GM12875 (cell line): ENCODE data around the gene RAB3C.

Experiments
- H3K4me3 ChIP-seq: one replicate; pipeline ENCODE4 v1.5.1; 2011; ENCODE audit warnings: low read depth, low read length, control low read depth
- TF ChIP-seq, protein P1 (sequence below): IDR thresholded peaks from 2 replicates; pipeline ENCODE4 v1.5.1; 2011; ENCODE audit warnings: low read depth, mild to moderate bottlenecking, control low read depth, inconsistent platforms, low read length, moderate library complexity, borderline replicate concordance; ENCODE audit not compliant: insufficient read depth

The RAB3C gene

DNA sequence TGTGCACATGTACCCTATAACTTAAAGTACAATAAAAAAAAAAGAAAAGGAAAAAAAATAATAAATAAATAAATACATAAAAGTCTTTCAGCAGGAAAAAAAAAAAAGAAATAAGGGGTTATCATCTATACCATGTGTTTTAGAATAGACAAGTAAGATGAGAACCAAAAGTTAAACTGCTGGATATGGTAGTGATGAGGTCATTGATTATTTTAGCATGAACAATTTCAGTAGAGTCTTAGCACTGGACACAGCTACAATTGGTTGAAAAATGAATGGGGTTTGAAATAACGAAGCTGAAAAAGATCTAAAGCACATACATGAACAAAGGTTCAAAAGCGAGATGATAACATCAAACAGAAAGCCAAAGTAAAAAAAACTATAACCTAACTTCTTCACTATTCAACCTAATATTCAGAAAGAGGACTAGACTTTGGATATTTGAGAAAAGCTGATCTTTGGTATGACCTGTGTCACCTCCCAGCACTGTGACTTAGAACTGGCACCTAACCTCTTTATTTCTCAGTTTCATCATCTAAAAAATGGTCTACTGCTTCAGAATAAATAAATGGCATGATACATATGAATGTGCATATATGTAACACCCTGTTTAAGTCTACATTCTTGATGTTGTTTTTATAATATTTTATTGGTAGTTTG, 133.3 kb downstream of the RAB3C start:
- TF ChIP-seq, protein P1, sequence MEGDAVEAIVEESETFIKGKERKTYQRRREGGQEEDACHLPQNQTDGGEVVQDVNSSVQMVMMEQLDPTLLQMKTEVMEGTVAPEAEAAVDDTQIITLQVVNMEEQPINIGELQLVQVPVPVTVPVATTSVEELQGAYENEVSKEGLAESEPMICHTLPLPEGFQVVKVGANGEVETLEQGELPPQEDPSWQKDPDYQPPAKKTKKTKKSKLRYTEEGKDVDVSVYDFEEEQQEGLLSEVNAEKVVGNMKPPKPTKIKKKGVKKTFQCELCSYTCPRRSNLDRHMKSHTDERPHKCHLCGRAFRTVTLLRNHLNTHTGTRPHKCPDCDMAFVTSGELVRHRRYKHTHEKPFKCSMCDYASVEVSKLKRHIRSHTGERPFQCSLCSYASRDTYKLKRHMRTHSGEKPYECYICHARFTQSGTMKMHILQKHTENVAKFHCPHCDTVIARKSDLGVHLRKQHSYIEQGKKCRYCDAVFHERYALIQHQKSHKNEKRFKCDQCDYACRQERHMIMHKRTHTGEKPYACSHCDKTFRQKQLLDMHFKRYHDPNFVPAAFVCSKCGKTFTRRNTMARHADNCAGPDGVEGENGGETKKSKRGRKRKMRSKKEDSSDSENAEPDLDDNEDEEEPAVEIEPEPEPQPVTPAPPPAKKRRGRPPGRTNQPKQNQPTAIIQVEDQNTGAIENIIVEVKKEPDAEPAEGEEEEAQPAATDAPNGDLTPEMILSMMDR = no peak
- no peak overlapping the region for H3K4me3 ChIP-seq

DNA sequence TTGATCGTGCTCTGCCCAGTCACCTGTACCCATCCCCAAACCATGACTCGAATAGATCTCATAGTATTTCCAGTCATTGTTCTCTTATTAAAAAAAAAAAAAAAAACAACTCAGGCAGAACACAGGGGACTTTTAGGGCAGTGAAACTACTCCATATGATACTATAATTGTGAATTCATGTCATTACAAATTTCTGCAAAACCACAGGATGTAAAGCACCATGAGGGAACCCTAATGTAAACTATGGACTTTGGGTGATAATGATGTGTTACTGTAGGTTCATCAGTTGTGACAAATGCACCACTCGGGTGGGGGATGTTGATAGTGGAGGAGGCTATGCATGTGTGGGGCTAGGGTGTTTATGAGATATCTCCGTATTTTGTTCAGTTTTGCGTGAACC, 133.8 kb downstream of the RAB3C start:
- no peak overlapping the region for H3K4me3 ChIP-seq

DNA sequence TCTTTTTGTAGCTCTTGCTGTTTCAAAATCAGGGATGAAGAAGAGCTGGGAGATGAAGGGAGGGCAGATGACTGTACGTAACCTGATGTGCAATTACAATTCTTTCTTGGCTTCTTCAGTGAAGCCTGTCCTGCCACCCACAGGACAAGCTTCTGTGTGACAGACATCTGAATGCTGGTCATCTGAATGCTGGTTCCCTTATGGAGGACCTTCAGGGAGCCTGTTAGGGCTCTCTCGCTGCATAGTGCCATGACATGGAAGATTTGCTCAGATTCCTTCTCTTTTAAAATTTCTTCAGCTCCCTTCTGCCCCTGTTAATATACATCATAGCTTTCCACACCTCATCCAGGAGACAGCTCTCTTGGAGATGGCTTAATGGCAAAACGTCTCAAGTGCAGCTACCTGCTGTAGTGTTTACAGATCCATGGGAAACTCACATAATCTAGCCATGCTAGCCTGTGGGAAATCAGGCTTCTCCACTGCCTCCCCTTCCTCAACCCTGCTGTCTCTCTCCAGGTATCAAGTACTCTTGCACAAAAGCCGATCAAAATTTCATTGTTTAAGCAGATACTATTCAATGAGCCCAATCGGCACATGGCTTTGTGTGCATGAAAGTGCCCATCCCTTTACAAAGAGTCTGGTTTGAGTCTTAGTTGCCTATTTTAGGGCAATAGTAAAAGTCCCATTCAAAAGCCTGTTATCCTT, 134.6 kb downstream of the RAB3C start:
- H3K4me3 ChIP-seq = no peak overlapping the region
- TF ChIP-seq, protein P1 = no peak

More for the DNA sequence above, 133.8 kb downstream of the RAB3C start:
- TF ChIP-seq, protein P1 = no peak

DNA sequence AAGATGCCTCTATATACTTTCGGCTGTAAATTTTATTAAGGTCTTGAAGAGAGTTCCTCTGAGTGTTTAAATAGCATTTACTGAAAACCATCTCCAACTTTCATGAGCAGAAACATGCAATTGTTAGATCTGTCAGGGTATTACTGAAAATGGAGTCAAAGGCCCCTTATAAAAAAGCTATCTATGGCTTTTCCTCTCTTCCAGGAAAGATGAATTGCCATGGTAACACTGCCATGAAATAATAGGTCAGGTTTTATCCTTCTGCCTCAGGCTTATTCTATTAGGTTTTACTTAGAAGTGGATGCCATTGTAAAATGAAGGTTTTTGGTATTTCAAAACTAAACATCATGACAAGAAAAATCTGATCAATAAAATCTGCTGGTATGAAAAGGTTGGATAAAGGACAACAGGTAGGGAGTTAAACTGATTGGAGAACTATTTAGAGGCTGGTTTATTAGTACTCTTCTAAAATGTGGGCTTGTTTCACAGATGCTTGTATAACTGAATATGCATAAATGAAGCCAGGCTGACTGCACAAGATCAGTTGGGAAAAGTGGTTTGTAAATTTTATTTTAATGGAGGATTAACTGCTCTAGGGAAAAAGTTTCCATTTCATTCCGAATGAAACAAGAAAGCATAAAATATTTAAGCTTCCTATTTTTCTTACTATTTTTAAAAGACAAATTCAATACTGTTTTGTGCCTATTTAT, 135.5 kb downstream of the RAB3C start:
- TF ChIP-seq, protein P1 = no peak
- H3K4me3 ChIP-seq = no peak overlapping the region

DNA sequence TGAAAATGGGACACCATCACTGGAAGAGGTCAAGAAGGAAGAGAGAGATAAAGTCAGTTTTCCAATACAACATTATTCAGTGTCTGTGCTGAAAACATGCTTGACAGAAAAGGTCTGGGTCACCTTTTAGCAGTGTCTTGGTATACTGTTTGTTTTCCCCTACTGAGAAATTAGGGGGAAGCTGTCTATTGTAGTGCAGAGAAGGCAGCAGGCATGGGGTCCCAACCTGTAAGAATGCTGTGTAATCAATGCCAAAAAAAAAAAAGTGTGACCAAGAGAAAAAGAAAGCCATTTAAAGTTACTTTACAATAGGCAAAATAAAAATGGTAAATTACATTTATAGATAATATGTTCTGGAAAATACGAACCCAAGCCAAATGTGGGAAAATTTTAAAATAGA, 139.3 kb downstream of the RAB3C start:
- H3K4me3 ChIP-seq = no peak overlapping the region
- TF ChIP-seq, protein P1 = no peak

DNA sequence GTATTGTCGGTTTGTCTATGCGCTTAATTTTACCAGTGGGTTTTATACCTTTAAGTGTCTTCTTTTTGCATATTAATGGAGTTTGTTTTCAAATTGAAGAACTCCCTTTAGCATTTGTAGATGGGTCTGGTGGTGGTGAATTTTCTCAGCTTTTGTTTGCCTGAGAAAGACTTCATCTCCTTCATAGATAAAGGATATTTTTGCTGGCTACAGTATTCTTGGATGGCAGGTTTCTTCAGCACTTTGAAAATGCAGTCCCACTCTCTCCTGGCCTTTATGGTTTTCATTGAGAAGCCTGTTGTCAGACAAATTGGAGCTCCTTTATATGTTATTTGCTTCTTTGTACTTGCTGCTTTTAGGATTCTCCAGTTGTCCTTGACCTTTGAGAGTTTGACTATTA, 142.1 kb downstream of the RAB3C start:
- no peak overlapping the region for H3K4me3 ChIP-seq
- TF ChIP-seq, protein P1 = no peak

DNA sequence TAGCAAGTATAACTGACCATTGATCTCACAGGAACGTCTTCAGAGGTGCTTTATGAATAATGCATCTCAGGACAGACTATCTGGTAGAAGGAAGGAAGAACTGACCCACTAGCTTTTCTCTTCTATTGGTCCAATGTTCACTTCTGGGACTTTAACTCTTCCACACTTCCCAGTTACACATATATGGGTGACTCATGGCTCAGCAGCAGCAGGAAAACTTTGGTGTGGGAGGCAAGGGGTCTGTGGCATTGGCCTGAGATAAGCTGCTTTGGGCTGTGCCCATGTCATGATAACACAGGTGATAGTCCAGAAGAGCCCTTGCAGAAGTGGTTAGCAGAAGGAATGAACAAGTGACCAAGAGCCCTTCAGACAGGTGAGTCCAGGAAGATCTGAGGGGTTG, 148.8 kb downstream of the RAB3C start:
- no peak overlapping the region for H3K4me3 ChIP-seq
- TF ChIP-seq, protein P1 = no peak
